ENCODE measurements around the gene TRDN. TPM values are rescaled to one million over a fixed set of nuclear protein-coding genes. Genes with fewer than 3 reads are reported as not detected.

The TRDN gene
- total and polyA plus RNA-seq, 4 donors, result 0.04 to 0.11 (median 0.05) TPM; not detected in 1

- WGBS, 2 donors, result 92 to 100% methylated on average over 1 of the region's 1 CpG
Observed at GRCh38 chr6:123622780-123623179, 14.0 kb downstream of the TRDN start.

GRCh38 chr6:123619156-123619555 lies 17.6 kb downstream of the TRDN start:
- H3K27ac ChIP-seq (ENCODE audit: low read depth in 1 of 2, low read length in 1 of 2), result peak overlapping the region in 1 of 2 donors; percentile 64
- DNase-seq (no peak), ATAC-seq (ENCODE audit: insufficient read depth, low FRiP score) (no peak)
- H3K9me3 ChIP-seq (ENCODE audit: control insufficient read depth in 4 of 4, insufficient read depth in 3 of 4, low read length in 3 of 4), result no peaks in the 10 kb centered on the region
- H3K36me3 ChIP-seq (ENCODE audit: control insufficient read depth in 4 of 4, insufficient read depth in 4 of 4, low read length in 4 of 4), result no peaks in the 10 kb centered on the region
- no peak overlapping the region for H3K9ac ChIP-seq (ENCODE audit: insufficient read depth in 1 of 2, low read length in 2 of 2)
- H3K4me3 ChIP-seq, result no peak overlapping the region
- no peaks in the 10 kb centered on the region for H3K27me3 ChIP-seq (ENCODE audit: control insufficient read depth in 3 of 3, insufficient read depth in 3 of 3, low read length in 2 of 3)
- no peak for TF ChIP-seq CTCF (IDR thresholded peaks at IDR 0.05; ENCODE audit: control extremely low read depth, extremely low read depth)
- H3K4me1 ChIP-seq (ENCODE audit: control insufficient read depth in 5 of 5, insufficient read depth in 5 of 5, low read length in 5 of 5), result no peaks in the 10 kb centered on the region

More at GRCh38 chr6:123622780-123623179, 14.0 kb downstream of the TRDN start:
- H3K27me3 ChIP-seq (ENCODE audit: control insufficient read depth in 3 of 3, insufficient read depth in 3 of 3, low read length in 2 of 3), result no peaks in the 10 kb centered on the region
- peaks cover 0 to 3% (median 0%) of the 10 kb centered on the region in 5 donors for H3K4me1 ChIP-seq (ENCODE audit: control insufficient read depth in 5 of 5, insufficient read depth in 5 of 5, low read length in 5 of 5)
- DNase-seq (no peak), ATAC-seq (ENCODE audit: insufficient read depth, low FRiP score) (no peak)
- H3K27ac ChIP-seq (ENCODE audit: low read depth in 1 of 2, low read length in 1 of 2), result peak overlapping the region in 1 of 2 donors; percentile 33
- H3K9ac ChIP-seq (ENCODE audit: insufficient read depth in 1 of 2, low read length in 2 of 2), result no peak overlapping the region
- H3K36me3 ChIP-seq (ENCODE audit: control insufficient read depth in 4 of 4, insufficient read depth in 4 of 4, low read length in 4 of 4), result no peaks in the 10 kb centered on the region
- no peak overlapping the region for H3K4me3 ChIP-seq
- TF ChIP-seq CTCF (IDR thresholded peaks at IDR 0.05; ENCODE audit: control extremely low read depth, extremely low read depth), result no peak
- H3K9me3 ChIP-seq (ENCODE audit: control insufficient read depth in 4 of 4, insufficient read depth in 3 of 4, low read length in 3 of 4), result no peaks in the 10 kb centered on the region

- DNase-seq (no peak), ATAC-seq (ENCODE audit: insufficient read depth, low FRiP score) (no peak)
- peaks cover 0 to 2% (median 0%) of the 10 kb centered on the region in 3 donors for H3K27me3 ChIP-seq (ENCODE audit: control insufficient read depth in 3 of 3, insufficient read depth in 3 of 3, low read length in 2 of 3)
- peak overlapping the region in 1 of 2 donors; percentile 42 for H3K27ac ChIP-seq (ENCODE audit: low read depth in 1 of 2, low read length in 1 of 2)
- WGBS, 2 donors, result 65 to 85% methylated on average over 3 of the region's 3 CpGs
- no peaks in the 10 kb centered on the region for H3K36me3 ChIP-seq (ENCODE audit: control insufficient read depth in 4 of 4, insufficient read depth in 4 of 4, low read length in 4 of 4)
- H3K4me3 ChIP-seq, result no peak overlapping the region
- H3K9me3 ChIP-seq (ENCODE audit: control insufficient read depth in 4 of 4, insufficient read depth in 3 of 4, low read length in 3 of 4), result no peaks in the 10 kb centered on the region
- H3K4me1 ChIP-seq (ENCODE audit: control insufficient read depth in 5 of 5, insufficient read depth in 5 of 5, low read length in 5 of 5), result no peaks in the 10 kb centered on the region
- no peak overlapping the region for H3K9ac ChIP-seq (ENCODE audit: insufficient read depth in 1 of 2, low read length in 2 of 2)
- TF ChIP-seq CTCF (IDR thresholded peaks at IDR 0.05; ENCODE audit: control extremely low read depth, extremely low read depth), result no peak
Observed at GRCh38 chr6:123616942-123617341, 19.8 kb downstream of the TRDN start.

GRCh38 chr6:123616016-123616415 lies 20.7 kb downstream of the TRDN start:
- H3K27me3 ChIP-seq (ENCODE audit: control insufficient read depth in 3 of 3, insufficient read depth in 3 of 3, low read length in 2 of 3), result peaks cover 0 to 2% (median 0%) of the 10 kb centered on the region in 3 donors
- H3K4me3 ChIP-seq, result no peak overlapping the region
- 70 to 89% methylated on average over 5 of the region's 5 CpGs for WGBS, 2 donors
- no peaks in the 10 kb centered on the region for H3K4me1 ChIP-seq (ENCODE audit: control insufficient read depth in 5 of 5, insufficient read depth in 5 of 5, low read length in 5 of 5)
- TF ChIP-seq CTCF (IDR thresholded peaks at IDR 0.05; ENCODE audit: control extremely low read depth, extremely low read depth), result no peak
- no peak for DNase-seq
- no peak for ATAC-seq (ENCODE audit: insufficient read depth, low FRiP score)
- no peaks in the 10 kb centered on the region for H3K9me3 ChIP-seq (ENCODE audit: control insufficient read depth in 4 of 4, insufficient read depth in 3 of 4, low read length in 3 of 4)
- no peak overlapping the region for H3K9ac ChIP-seq (ENCODE audit: insufficient read depth in 1 of 2, low read length in 2 of 2)
- no peaks in the 10 kb centered on the region for H3K36me3 ChIP-seq (ENCODE audit: control insufficient read depth in 4 of 4, insufficient read depth in 4 of 4, low read length in 4 of 4)
- H3K27ac ChIP-seq (ENCODE audit: low read depth in 1 of 2, low read length in 1 of 2), result peak overlapping the region in 1 of 2 donors; percentile 75

Measured in lung (tissue), 12 donors.